C4-2B (cell line): ENCODE results near the gene DDX50.
"Not testable (repeated sequence)": the region's sequence is repeated elsewhere in the genome, so short reads cannot be mapped to it uniquely, and the experiment has no call there.

Experiments
- H3K27ac ChIP-seq: fragments of 450-650 bp; 2 replicates; pipeline ENCODE4 v1.5.1; 2017
- CTCF ChIP-seq: fragments of 450-650 bp; conservative IDR thresholded peaks from 2 replicates; pipeline ENCODE4 v1.5.1; 2017; ENCODE audit warnings: mild to moderate bottlenecking
- ZFX ChIP-seq: fragments of 450-650 bp; IDR thresholded peaks from 2 replicates; pipeline ENCODE4 v1.6.1; 2017

DDX50 gene

GRCh38 chr10:68955355-68955831, 54.3 kb downstream of the DDX50 start:
- TF ChIP-seq ZFX (no peak), CTCF (no peak)
- peak overlapping the region; percentile 94 for H3K27ac ChIP-seq

- H3K27ac ChIP-seq: peak within 1 kb of the TSS; percentile 94
- TF ChIP-seq CTCF (peak; percentile 79), ZFX (peak; percentile 66)
Observed at GRCh38 chr10:68955832-68956532, 54.9 kb downstream of the DDX50 start, which contains the start of gene DDX21. Gene DDX21 (plus strand): TSS chr10:68956170. CDS start chr10:68956226, 56 bp downstream.

GRCh38 chr10:68957284-68957615, 56.1 kb downstream of the DDX50 start:
- TF ChIP-seq CTCF: no peak
- TF ChIP-seq ZFX: no peak
- peak overlapping the region; percentile 94 for H3K27ac ChIP-seq

GRCh38 chr10:68957654-68958053, 56.5 kb downstream of the DDX50 start:
- TF ChIP-seq ZFX: no peak
- no peak for TF ChIP-seq CTCF
- H3K27ac ChIP-seq: peak overlapping the region; percentile 94; the same call in 1 of the 2 replicates

GRCh38 chr10:68959695-68960527, 58.8 kb downstream of the DDX50 start:
- no peak for TF ChIP-seq CTCF
- H3K27ac ChIP-seq: no peak overlapping the region

- no peak for TF ChIP-seq CTCF
- no peak for TF ChIP-seq ZFX
- H3K27ac ChIP-seq: no peak overlapping the region
Observed at GRCh38 chr10:68963151-68963550, 62.0 kb downstream of the DDX50 start.

GRCh38 chr10:68973975-68974374, 72.9 kb downstream of the DDX50 start:
- no peak overlapping the region for H3K27ac ChIP-seq
- no peak for TF ChIP-seq CTCF
- no peak for TF ChIP-seq ZFX

GRCh38 chr10:68975936-68976473, 74.9 kb downstream of the DDX50 start:
- H3K27ac ChIP-seq: not testable (repeated sequence)

GRCh38 chr10:68979738-68980137, 78.6 kb downstream of the DDX50 start:
- H3K27ac ChIP-seq: not testable (repeated sequence)
